SK-N-SH (cell line): ENCODE data around the gene GDPD1. TPM values are rescaled to one million over a fixed set of nuclear protein-coding genes. Genes with fewer than 3 reads are reported as not detected.

ENCODE experiments used
- CTCF ChIA-PET: fragments of 300-600, 350-600 bp; formaldehyde crosslinking; extraction: SDS; loops from one replicate; lab custom pipeline; 2021; lab: Yijun Ruan, JAX
- POLR2A ChIA-PET: fragments of 350-600 bp; sonication (Branson Sonifier 250); formaldehyde crosslinking; extraction: SDS; loops from one replicate; lab custom pipeline; 2020; ENCODE audit warnings: antibody characterized with exemption, inconsistent platforms; lab: Yijun Ruan, JAX
- DNase-seq: peaks from one replicate; pipeline ENCODE4 v3.0.0; 2012
- H2AFZ ChIP-seq: fragments of 200-600 bp; sonication (generic); 2 replicates; pipeline ENCODE4 v1.8.1; 2016; ENCODE audit warnings: antibody characterized with exemption, mild to moderate bottlenecking, low read depth
- H3F3A ChIP-seq: fragments of 200-600 bp; sonication (generic); replicated peaks from 2 replicates; pipeline ENCODE3; 2016; ENCODE audit warnings: antibody characterized with exemption, mild to moderate bottlenecking; ENCODE audit not compliant: insufficient read depth
- H3K27ac ChIP-seq, 2 experiments: fragments of 200-500 bp in 1 of 2; fragments of 200-600 bp in 1 of 2; sonication (Bioruptor generic) in 1 of 2; sonication (generic), shearing (Covaris generic) in 1 of 2; 2 replicates each; pipeline versions ENCODE4 v1.5.1 to v1.6.1; 2014 to 2016; ENCODE audit warnings: low read depth in 2 of 2, inconsistent platforms in 1 of 2, low read length in 1 of 2, mild to moderate bottlenecking in 1 of 2, mixed read lengths in 1 of 2
- H3K27me3 ChIP-seq: fragments of 200-600 bp; sonication (generic), shearing (Covaris generic); 2 replicates; pipeline ENCODE4 v1.6.1; 2016; ENCODE audit warnings: mixed run types; ENCODE audit not compliant: insufficient read depth
- H3K36me3 ChIP-seq, 2 experiments: fragments of 200-500 bp in 1 of 2; fragments of 200-600 bp in 1 of 2; sonication (Bioruptor generic) in 1 of 2; sonication (generic) in 1 of 2; replicated peaks in 1 of 2; 2 replicates each; pipeline versions ENCODE3 to v1.5.1; 2014 to 2016; ENCODE audit warnings: low read length in 1 of 2, mild to moderate bottlenecking in 1 of 2; ENCODE audit not compliant: insufficient read depth in 2 of 2, control insufficient read depth in 1 of 2
- H3K4me1 ChIP-seq, 2 experiments: fragments of 200-500 bp in 1 of 2; fragments of 200-600 bp in 1 of 2; sonication (Bioruptor generic) in 1 of 2; sonication (generic), shearing (Covaris generic) in 1 of 2; 2 replicates each; pipeline versions ENCODE4 v1.5.1 to v1.6.1; 2014 to 2016; ENCODE audit warnings: low read depth in 1 of 2, low read length in 1 of 2, mixed run types in 1 of 2; ENCODE audit not compliant: insufficient read depth in 2 of 2, control insufficient read depth in 1 of 2
- H3K4me2 ChIP-seq: fragments of 200-600 bp; sonication (generic), shearing (Covaris generic); 2 replicates; pipeline ENCODE4 v1.6.1; 2017; ENCODE audit warnings: mixed run types
- H3K4me3 ChIP-seq, 2 experiments: fragments of 200-500 bp in 1 of 2; fragments of 200-600 bp in 1 of 2; sonication (Bioruptor generic) in 1 of 2; sonication (generic), shearing (Covaris generic) in 1 of 2; 2 replicates each; pipeline versions ENCODE4 v1.5.1 to v1.8.1; 2014 to 2016; ENCODE audit warnings: low read depth in 2 of 2, inconsistent platforms in 1 of 2, low read length in 1 of 2, mild to moderate bottlenecking in 1 of 2, mixed read lengths in 1 of 2, moderate library complexity in 1 of 2
- H3K79me2 ChIP-seq: fragments of 200-600 bp; sonication (generic); 2 replicates; pipeline ENCODE4 v1.8.1; 2017; ENCODE audit warnings: mild to moderate bottlenecking; ENCODE audit not compliant: insufficient read depth
- H3K9ac ChIP-seq: fragments of 200-600 bp; sonication (generic); 2 replicates; pipeline ENCODE4 v1.6.1; 2017; ENCODE audit warnings: mixed run types
- H3K9me2 ChIP-seq: fragments of 200-600 bp; sonication (generic); 2 replicates; pipeline ENCODE4 v1.6.1; 2017; ENCODE audit warnings: mixed run types
- H3K9me3 ChIP-seq: fragments of 200-600 bp; sonication (generic); 2 replicates; pipeline ENCODE4 v1.6.1; 2017; ENCODE audit warnings: mixed run types, mild to moderate bottlenecking, moderate library complexity
- H4K20me1 ChIP-seq: fragments of 200-600 bp; sonication (generic); 2 replicates; pipeline ENCODE4 v1.6.1; 2017; ENCODE audit warnings: mild to moderate bottlenecking, mixed run types; ENCODE audit not compliant: insufficient read depth
- CHD2 ChIP-seq: fragments of 150-350 bp; IDR thresholded peaks from 2 replicates; pipeline ENCODE4 v1.6.1; 2018; ENCODE audit warnings: low read length; ENCODE audit not compliant: partially characterized antibody
- GATA2 ChIP-seq: sonication (generic); formaldehyde crosslinking; IDR thresholded peaks from 2 replicates; pipeline ENCODE4 v1.5.0; 2020; ENCODE audit warnings: mild to moderate bottlenecking, missing genetic modification reagents
- MXI1 ChIP-seq: IDR thresholded peaks from 2 replicates; pipeline ENCODE4 v1.6.1; 2012; ENCODE audit warnings: mild to moderate bottlenecking, low read depth, low read length, improper control_type of control experiment
- NRF1 ChIP-seq: IDR thresholded peaks from 2 replicates; pipeline ENCODE4 v1.6.1; 2012; ENCODE audit warnings: low read depth, mild to moderate bottlenecking, low read length
- PBX3 ChIP-seq: IDR thresholded peaks from 2 replicates; pipeline ENCODE4; 2012
- POLR2AphosphoS5 ChIP-seq: IDR thresholded peaks from 2 replicates; pipeline ENCODE4 v1.6.1; 2012; ENCODE audit warnings: low read depth, low read length
- REST ChIP-seq: IDR thresholded peaks from 2 replicates; pipeline ENCODE4 v1.6.1; 2012; ENCODE audit warnings: mild to moderate bottlenecking, low read depth, low read length, moderate library complexity
- RFX5 ChIP-seq: IDR thresholded peaks from 2 replicates; pipeline ENCODE4 v1.6.1; 2012; ENCODE audit warnings: mild to moderate bottlenecking, improper control_type of control experiment, low read length
- RXRA ChIP-seq: IDR thresholded peaks from 2 replicates; pipeline ENCODE4 v1.4.0; 2012; ENCODE audit warnings: low read depth, mild to moderate bottlenecking, borderline replicate concordance
- TCF12 ChIP-seq: IDR thresholded peaks from 2 replicates; pipeline ENCODE4 v1.4.0; 2012
- ZBTB33 ChIP-seq: IDR thresholded peaks from 2 replicates; pipeline ENCODE4 v1.4.0; 2012; ENCODE audit warnings: low read depth, borderline replicate concordance
- WGBS: methylation state at CpG from one replicate; pipeline ENCODE4 v1.1.6; 2017; ENCODE audit warnings: low lambda C conversion rate; 5-methylcytosine and 5-hydroxymethylcytosine counted together
- polyA plus RNA-seq, 3 experiments: library from polyadenylated mRNA; depleted of rRNA; stranded (reverse); fragments of >200 nt; gene quantifications; 2 replicates each; pipeline ENCODE4 v1.2.3, GENCODE V29; 2012

GDPD1 gene
- polyA plus RNA-seq, 1 of the 3 experiments (the other 2 are of a cell fraction), result 1.5 TPM

GRCh38 chr17:59298521-59298920 lies 78.2 kb downstream of the GDPD1 start:
- 29% methylated on average over 2 of the region's 2 CpGs for WGBS
- H3K4me2 ChIP-seq, result no peak overlapping the region
- no peak overlapping the region for H3K4me3 ChIP-seq
- ChIA-PET POLR2A (no interaction called here), CTCF (interaction anchor here (0.9 to 1.7 kb wide), 5 partner anchors 12 to 143 kb away, joined by 3 to 11 read pairs (median 4); no protein-coding TSS in a partner anchor)
- no peaks in the 10 kb centered on the region for H4K20me1 ChIP-seq
- H3K27me3 ChIP-seq, result peaks cover 3% of the 10 kb centered on the region; the same call in 1 of the 2 replicates
- no peak overlapping the region for H3K9ac ChIP-seq
- no peaks in the 10 kb centered on the region for H3K36me3 ChIP-seq
- DNase-seq, result no peak
- H3K9me2 ChIP-seq, result no peaks in the 10 kb centered on the region
- H3K79me2 ChIP-seq, result no peaks in the 10 kb centered on the region
- H3K9me3 ChIP-seq, result no peaks in the 10 kb centered on the region
- no peaks in the 10 kb centered on the region for H3F3A ChIP-seq
- TF ChIP-seq TCF12 (no peak), NRF1 (no peak), ZBTB33 (no peak), RFX5 (no peak), POLR2AphosphoS5 (no peak), CHD2 (no peak), REST (no peak), MXI1 (no peak), GATA2 (no peak), PBX3 (no peak), RXRA (no peak)
- no peaks in the 10 kb centered on the region for H3K4me1 ChIP-seq
- no peak overlapping the region for H3K27ac ChIP-seq
- H2AFZ ChIP-seq, result no peak overlapping the region
